Stomach smooth muscle (tissue), 2 donors: ENCODE data around the gene INCENP.
A peak's percentile ranks its signal among the peaks of the same experiment; 100 is the strongest.
"Not testable (repeated sequence)": the region's sequence is repeated elsewhere in the genome, so short reads cannot be mapped to it uniquely, and the experiment has no call there.

Source experiments
- H3K27ac ChIP-seq: one replicate; pipeline ENCODE4 v1.7.0; 2013; ENCODE audit warnings: mild to moderate bottlenecking, low read length, inconsistent platforms
- H3K27me3 ChIP-seq, 2 donors: one replicate each; pipeline ENCODE4 v1.7.0; 2013; ENCODE audit warnings: low read length in 2 of 2; ENCODE audit not compliant: insufficient read depth in 2 of 2, control insufficient read depth in 1 of 2
- H3K36me3 ChIP-seq, 2 donors: one replicate each; pipeline ENCODE4 v1.7.0; 2013; ENCODE audit warnings: low read length in 2 of 2; ENCODE audit not compliant: control insufficient read depth in 2 of 2, insufficient read depth in 2 of 2
- H3K4me1 ChIP-seq: one replicate; pipeline ENCODE4 v1.7.0; 2013; ENCODE audit warnings: low read length; ENCODE audit not compliant: control insufficient read depth, insufficient read depth
- H3K4me3 ChIP-seq, 2 donors: one replicate each; pipeline ENCODE4 v1.7.0; 2013; ENCODE audit warnings: low read length in 2 of 2
- H3K9ac ChIP-seq, 2 donors: one replicate each; pipeline ENCODE4 v1.7.0; 2013; ENCODE audit warnings: low read length in 2 of 2, mild to moderate bottlenecking in 1 of 2
- H3K9me3 ChIP-seq, 2 donors: one replicate each; pipeline ENCODE4 v1.7.0; 2013; ENCODE audit warnings: low read length in 2 of 2; ENCODE audit not compliant: control insufficient read depth in 2 of 2
- donor health status: healthy.
- donor health status: Pancreatic carcinoma.

The INCENP gene

DNA sequence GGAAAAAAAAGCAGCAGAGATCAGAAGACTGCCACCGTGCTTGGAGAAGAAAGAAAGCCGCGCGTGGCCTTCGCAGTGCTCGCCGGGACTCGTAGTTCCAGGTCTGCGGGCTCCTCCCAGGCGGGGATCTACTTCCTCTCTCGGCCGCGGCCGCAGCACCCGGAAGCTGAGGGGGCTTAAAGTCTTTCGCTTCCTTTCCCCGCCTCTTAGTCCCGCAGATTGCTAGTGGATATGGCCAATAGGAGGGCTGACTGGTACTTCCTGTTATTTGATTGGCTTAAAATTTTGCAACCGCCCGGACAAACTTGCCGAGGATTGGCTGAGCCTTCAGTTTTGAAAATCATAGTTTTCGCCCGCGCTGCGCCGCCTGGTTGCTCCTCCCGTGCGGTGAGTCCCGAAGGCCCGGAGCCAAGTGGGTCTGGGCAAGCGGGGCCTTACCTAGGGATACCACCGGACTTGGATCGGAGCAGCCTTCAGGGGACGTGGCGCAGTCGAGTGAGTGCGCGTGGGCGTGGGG lies at the start of gene INCENP:
Gene INCENP, plus strand, starts transcription at position 343 of the 517 bp plus-strand sequence. CDS start 4,151 bp downstream, outside the sequence.
- Histone ChIP-seq H3K4me1 (peaks cover 13% of the 10 kb centered on the region), H3K4me3 (peak within 1 kb of the TSS; percentile 90 to 97), H3K27me3 (no peaks in the 10 kb centered on the region), H3K27ac (no peak within 1 kb of the TSS), H3K9me3 (no peaks in the 10 kb centered on the region), H3K36me3 (peaks cover 0 to 5% of the 10 kb centered on the region in 2 donors), H3K9ac (peak within 1 kb of the TSS; percentile 74 to 81)

DNA sequence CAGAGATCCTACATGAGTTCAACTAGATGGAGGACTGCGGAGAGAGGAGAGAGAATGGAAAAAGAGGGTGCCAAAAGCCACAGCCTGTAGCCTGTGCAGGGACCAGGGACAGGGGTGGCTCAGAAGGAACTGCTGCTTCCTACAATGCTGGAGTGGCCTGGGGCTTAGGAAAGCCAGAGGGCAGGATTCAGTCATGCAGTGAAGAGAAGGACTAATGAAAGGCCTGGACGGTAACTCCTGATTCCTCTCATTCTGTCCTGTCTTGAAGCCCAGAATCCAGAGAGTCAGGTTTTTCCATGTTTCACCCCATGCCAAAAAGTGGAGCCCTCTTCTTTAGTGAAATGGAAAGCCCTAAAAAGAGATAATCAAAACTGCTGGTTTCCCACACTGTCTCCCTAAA lies 48.4 kb upstream of the INCENP start:
- Histone ChIP-seq H3K36me3 (no peaks in the 10 kb centered on the region), H3K9ac (no peak overlapping the region), H3K27me3 (no peaks in the 10 kb centered on the region), H3K4me1 (no peaks in the 10 kb centered on the region), H3K27ac (no peak overlapping the region), H3K4me3 (no peak overlapping the region), H3K9me3 (no peaks in the 10 kb centered on the region)

DNA sequence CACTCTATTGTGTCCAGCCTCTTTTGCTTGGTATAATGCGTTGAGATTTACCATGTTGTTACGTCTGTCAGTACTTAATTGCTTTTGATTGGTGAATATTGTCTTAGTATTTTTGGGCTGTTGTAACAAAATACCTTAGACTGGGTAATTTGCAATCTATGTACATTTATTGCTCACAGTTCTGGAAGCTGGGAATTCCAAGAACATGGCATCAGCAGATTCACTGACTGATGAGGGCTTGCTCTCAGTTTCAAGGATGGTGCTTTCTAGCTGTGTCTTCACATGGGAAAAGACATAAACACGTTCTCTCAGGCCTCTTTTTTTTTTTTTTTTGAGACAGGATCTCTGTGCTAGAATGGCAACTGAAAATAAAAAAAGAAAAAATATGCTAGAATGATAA lies 46.7 kb upstream of the INCENP start:
- Histone ChIP-seq H3K4me1 (no peaks in the 10 kb centered on the region), H3K4me3 (no peak overlapping the region), H3K36me3 (no peaks in the 10 kb centered on the region), H3K9ac (no peak overlapping the region), H3K9me3 (no peaks in the 10 kb centered on the region), H3K27me3 (no peaks in the 10 kb centered on the region), H3K27ac (no peak overlapping the region)

DNA sequence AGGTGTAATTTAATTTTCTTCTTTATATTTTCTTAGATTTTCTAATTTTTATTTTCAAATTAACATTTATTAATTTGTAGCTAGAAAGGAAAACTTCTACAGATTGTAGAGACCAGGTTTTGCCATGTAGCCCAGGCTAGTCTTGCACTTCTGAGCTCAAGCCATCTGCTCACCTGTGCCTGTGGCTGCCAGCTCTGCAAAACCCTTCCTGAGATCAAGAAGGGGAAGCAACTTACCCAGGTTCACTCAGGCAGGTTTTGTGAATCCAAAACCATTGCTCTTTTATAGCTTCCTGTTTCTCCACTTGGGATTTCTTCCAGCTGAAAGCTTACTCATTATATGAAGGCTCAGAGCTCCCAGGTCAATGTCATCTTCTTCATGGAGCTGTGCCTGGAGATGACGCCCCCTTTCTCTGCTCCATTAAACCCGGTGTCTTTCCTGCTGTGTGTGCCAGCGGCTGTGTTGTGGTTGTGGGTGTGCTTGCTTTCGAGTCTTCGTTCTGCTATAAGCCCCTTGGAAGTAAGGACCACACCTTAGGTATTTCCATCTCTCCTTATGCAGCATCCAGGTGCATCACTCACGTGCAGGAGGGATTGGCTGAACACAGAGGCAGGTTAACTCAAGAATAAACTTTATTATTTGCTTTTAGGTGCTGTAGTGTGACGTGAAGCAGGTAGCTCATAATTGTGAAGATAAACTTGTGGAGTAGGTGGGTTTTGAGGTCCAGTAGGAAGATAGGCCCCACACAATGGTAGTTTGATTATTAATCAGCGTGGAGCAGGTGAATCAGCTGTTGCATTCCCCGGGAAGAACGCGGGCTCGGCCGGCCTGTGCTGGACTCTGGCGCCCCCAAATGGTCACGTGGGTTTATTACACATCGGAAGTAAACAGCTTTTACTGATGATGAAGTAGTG lies 42.2 kb upstream of the INCENP start:
- Histone ChIP-seq H3K4me3 (no peak overlapping the region), H3K9ac (peak overlapping the region in 1 of 2 donors; percentile 30), H3K27ac (no peak overlapping the region)

DNA sequence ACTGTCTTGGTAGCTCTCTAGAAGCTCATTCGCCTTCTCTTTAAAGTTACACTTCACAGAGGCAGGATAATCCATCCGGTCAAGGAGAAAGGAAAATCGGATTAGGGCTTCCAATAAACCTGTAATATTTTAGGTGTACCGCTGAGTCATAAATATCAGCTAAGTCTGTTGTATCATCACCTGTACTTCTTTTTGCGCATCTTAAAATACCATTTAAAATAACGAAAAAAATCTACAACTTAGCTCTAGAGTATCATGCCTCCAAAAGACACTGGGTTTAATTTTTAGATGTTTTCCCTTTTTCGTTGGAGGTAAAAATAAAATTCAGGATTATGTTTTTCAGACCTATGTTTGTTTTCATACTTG lies 41.5 kb upstream of the INCENP start:
- Histone ChIP-seq H3K9me3 (no peaks in the 10 kb centered on the region), H3K27ac (no peak overlapping the region), H3K9ac (no peak overlapping the region), H3K36me3 (no peaks in the 10 kb centered on the region), H3K4me3 (no peak overlapping the region), H3K27me3 (no peaks in the 10 kb centered on the region), H3K4me1 (no peaks in the 10 kb centered on the region)

More for the DNA sequence above, 42.2 kb upstream of the INCENP start:
- H3K9me3 ChIP-seq, result no peaks in the 10 kb centered on the region
- H3K4me1 ChIP-seq, result no peaks in the 10 kb centered on the region
- no peaks in the 10 kb centered on the region for H3K36me3 ChIP-seq
- H3K27me3 ChIP-seq, result no peaks in the 10 kb centered on the region

DNA sequence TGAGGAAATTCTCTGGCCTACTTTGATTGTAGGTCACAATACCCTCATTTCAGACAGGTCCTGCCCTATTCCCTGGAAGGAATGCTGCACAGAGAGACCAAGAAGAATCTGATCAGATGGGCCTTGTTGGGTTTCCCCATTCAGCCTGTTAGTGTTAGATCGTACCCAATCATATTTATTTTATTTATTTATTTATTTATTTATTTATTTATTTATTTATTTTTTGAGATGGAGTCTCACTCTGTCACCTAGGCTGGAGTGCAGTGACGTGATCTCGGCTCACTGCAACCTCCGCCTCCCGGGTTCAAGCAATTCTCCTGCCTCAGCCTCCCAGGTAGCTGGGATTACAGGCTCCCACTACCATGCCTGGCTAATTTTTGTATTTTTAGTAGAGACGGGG lies 39.0 kb upstream of the INCENP start:
- not testable (repeated sequence) for H3K4me3 ChIP-seq, H3K36me3 ChIP-seq, H3K27ac ChIP-seq, H3K9me3 ChIP-seq, H3K27me3 ChIP-seq, H3K9ac ChIP-seq, H3K4me1 ChIP-seq

DNA sequence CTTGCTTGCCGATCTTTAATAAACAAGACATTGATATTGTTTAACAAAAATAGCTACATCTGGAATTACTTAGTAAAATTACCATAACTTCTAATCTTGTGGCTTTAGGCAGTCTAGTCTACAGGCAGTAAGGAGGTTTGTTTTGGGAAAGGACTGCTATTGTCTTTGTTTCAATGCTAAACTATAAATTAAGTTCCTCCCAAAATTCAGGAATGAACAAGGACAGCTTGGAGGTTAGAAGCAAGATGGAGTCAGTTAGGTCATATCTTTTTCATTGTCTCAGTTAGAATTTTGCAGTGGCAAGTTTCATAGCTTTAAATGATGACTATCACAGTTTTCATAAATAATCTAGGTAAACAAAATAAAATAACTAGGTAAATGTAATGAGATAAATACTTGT lies 36.1 kb upstream of the INCENP start:
- Histone ChIP-seq H3K36me3 (no peaks in the 10 kb centered on the region), H3K27me3 (no peaks in the 10 kb centered on the region), H3K27ac (no peak overlapping the region), H3K4me3 (no peak overlapping the region), H3K4me1 (no peaks in the 10 kb centered on the region), H3K9me3 (no peaks in the 10 kb centered on the region), H3K9ac (no peak overlapping the region)

DNA sequence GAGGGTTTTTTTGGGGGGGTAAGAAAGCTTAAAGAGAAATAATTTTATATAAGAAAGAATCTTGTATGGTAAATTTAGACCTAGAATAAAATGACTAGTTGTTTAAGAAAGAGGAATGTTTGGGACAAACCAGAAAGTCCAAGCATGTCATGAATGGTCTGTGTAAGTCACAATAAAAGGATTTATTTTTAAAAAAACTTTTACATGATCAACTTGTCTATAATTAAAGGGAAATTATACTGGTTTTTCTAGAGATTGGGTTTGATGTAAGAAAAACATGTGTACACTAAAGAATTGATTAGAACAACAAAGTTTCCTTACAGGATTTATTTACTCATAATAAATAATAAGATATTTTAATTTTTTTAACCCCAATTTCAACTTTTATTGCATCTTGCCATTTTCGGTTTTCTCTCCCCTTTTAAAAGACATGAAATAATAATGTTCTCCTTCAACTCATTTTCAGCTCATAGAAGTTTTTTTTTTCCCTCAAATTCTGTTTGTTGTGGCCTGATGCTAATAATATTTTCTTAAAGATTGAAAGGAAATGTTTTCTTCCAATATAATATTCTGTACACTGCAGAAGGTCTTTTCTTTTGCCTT lies 35.4 kb upstream of the INCENP start:
- no peaks in the 10 kb centered on the region for H3K9me3 ChIP-seq
- no peaks in the 10 kb centered on the region for H3K27me3 ChIP-seq
- H3K36me3 ChIP-seq, result no peaks in the 10 kb centered on the region
- H3K4me1 ChIP-seq, result no peaks in the 10 kb centered on the region
- no peak overlapping the region for H3K9ac ChIP-seq
- no peak overlapping the region for H3K27ac ChIP-seq
- H3K4me3 ChIP-seq, result no peak overlapping the region

DNA sequence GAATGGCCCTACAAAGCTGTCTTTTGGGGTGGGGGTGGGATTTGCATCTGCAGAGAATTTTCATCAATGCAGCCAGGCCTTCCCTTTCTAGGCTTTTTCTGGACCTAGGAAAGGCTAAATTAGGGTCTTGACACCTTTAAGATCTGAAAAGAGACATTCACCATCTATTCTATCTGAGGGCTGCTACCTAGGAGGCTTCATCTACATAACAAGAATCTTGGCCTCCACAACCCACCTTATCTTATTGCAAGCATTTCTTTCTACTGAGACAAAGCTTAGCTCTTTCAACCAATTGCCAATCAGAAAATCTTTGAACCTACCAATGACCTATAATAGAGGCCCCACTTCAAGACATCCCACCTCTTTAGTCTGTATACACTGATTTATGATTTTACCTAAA lies 20.7 kb upstream of the INCENP start:
- no peak overlapping the region for H3K27ac ChIP-seq
- no peaks in the 10 kb centered on the region for H3K9me3 ChIP-seq
- H3K36me3 ChIP-seq, result no peaks in the 10 kb centered on the region
- H3K4me1 ChIP-seq, result peaks cover 7% of the 10 kb centered on the region
- no peaks in the 10 kb centered on the region for H3K27me3 ChIP-seq
- no peak overlapping the region for H3K4me3 ChIP-seq
- H3K9ac ChIP-seq, result no peak overlapping the region

DNA sequence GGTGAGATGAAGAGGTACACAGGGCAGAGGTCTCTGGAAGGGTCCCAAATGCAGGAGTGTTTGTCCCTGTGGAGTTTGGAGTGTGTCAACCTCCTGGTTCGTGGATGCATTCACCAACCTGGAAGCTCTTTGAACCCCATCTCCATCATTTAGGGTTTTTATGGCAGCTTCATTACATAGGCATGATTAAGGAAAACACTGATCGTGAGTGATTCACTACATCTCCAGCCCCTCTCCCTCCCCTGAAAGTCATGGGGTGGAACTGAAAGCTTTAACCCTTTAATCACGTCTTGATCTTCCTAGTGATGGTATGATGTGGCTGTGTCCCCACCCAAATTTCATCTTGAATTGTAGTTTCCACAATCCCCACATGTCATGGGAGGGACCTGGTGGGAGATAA lies 19.8 kb upstream of the INCENP start:
- H3K4me3 ChIP-seq, result no peak overlapping the region
- peak overlapping the region; percentile 31 for H3K27ac ChIP-seq

More for the DNA sequence above, 19.8 kb upstream of the INCENP start:
- Histone ChIP-seq H3K9ac (no peak overlapping the region), H3K4me1 (peaks cover 7% of the 10 kb centered on the region), H3K9me3 (no peaks in the 10 kb centered on the region), H3K27me3 (no peaks in the 10 kb centered on the region), H3K36me3 (no peaks in the 10 kb centered on the region)
